Measurements from ENCODE around the gene CROCC. TPM values are rescaled to one million over a fixed set of nuclear protein-coding genes. Genes with fewer than 3 reads are reported as not detected.
"Not testable (repeated sequence)": the region's sequence is repeated elsewhere in the genome, so short reads cannot be mapped to it uniquely, and the experiment has no call there.

Gene CROCC
- total and polyA plus RNA-seq, 4 donors: 2.9 to 8.3 (median 5.1) TPM

- H3K4me3 ChIP-seq (ENCODE audit: low read depth in 1 of 3, low read length in 3 of 3); H3K36me3 ChIP-seq (ENCODE audit: control insufficient read depth in 4 of 4, insufficient read depth in 3 of 4, low read depth in 1 of 4, low read length in 3 of 4); H3K9ac ChIP-seq (ENCODE audit: low read depth in 1 of 2, low read length in 2 of 2); H3K27me3 ChIP-seq (ENCODE audit: control insufficient read depth in 4 of 4, insufficient read depth in 4 of 4, low read length in 3 of 4); H3K27ac ChIP-seq (ENCODE audit: low read depth in 1 of 2, low read length in 2 of 2); H3K9me3 ChIP-seq (ENCODE audit: control insufficient read depth in 4 of 4, low read length in 3 of 4): not testable (repeated sequence)
- H3K4me1 ChIP-seq (ENCODE audit: control insufficient read depth in 4 of 4, insufficient read depth in 4 of 4, low read length in 3 of 4): peaks cover 3 to 14% (median 6%) of the 10 kb centered on the region in 4 donors
- peak; percentile 67 for TF ChIP-seq ATF3 (IDR thresholded peaks at IDR 0.05)
- peak; percentile 46 for DNase-seq (ENCODE audit: low spot score)
- WGBS: 30% methylated on average over 59 of the region's 66 CpGs
Observed at GRCh38 chr1:16872152-16873075, 49.3 kb upstream of the CROCC start.

- 12% methylated on average over 41 of the region's 52 CpGs for WGBS
- H3K4me3 ChIP-seq (ENCODE audit: low read depth in 1 of 3, low read length in 3 of 3): peak overlapping the region in 1 of 3 donors; percentile 24
- TF ChIP-seq RAD21 (IDR thresholded peaks at IDR 0.05): peak in 1 of 2 donors; percentile 25
- not testable (repeated sequence) for H3K27ac ChIP-seq (ENCODE audit: low read depth in 1 of 2, low read length in 2 of 2); H3K9me3 ChIP-seq (ENCODE audit: control insufficient read depth in 4 of 4, low read length in 3 of 4); H3K9ac ChIP-seq (ENCODE audit: low read depth in 1 of 2, low read length in 2 of 2); H3K27me3 ChIP-seq (ENCODE audit: control insufficient read depth in 4 of 4, insufficient read depth in 4 of 4, low read length in 3 of 4); H3K36me3 ChIP-seq (ENCODE audit: control insufficient read depth in 4 of 4, insufficient read depth in 3 of 4, low read depth in 1 of 4, low read length in 3 of 4)
- peak; percentile 78 for DNase-seq (ENCODE audit: low spot score)
- peaks cover 3 to 14% (median 6%) of the 10 kb centered on the region in 4 donors for H3K4me1 ChIP-seq (ENCODE audit: control insufficient read depth in 4 of 4, insufficient read depth in 4 of 4, low read length in 3 of 4)
Observed at GRCh38 chr1:16873076-16873879, 48.5 kb upstream of the CROCC start.

- 34% methylated on average over 31 of the region's 35 CpGs for WGBS
- H3K9me3 ChIP-seq (ENCODE audit: control insufficient read depth in 4 of 4, low read length in 3 of 4); H3K4me3 ChIP-seq (ENCODE audit: low read depth in 1 of 3, low read length in 3 of 3); H3K36me3 ChIP-seq (ENCODE audit: control insufficient read depth in 4 of 4, insufficient read depth in 3 of 4, low read depth in 1 of 4, low read length in 3 of 4); DNase-seq (ENCODE audit: low spot score); H3K9ac ChIP-seq (ENCODE audit: low read depth in 1 of 2, low read length in 2 of 2); H3K27ac ChIP-seq (ENCODE audit: low read depth in 1 of 2, low read length in 2 of 2); H3K27me3 ChIP-seq (ENCODE audit: control insufficient read depth in 4 of 4, insufficient read depth in 4 of 4, low read length in 3 of 4): not testable (repeated sequence)
- H3K4me1 ChIP-seq (ENCODE audit: control insufficient read depth in 4 of 4, insufficient read depth in 4 of 4, low read length in 3 of 4): peaks cover 3 to 14% (median 6%) of the 10 kb centered on the region in 4 donors
Observed at GRCh38 chr1:16874968-16875765, 46.6 kb upstream of the CROCC start.

- not testable (repeated sequence) for H3K27me3 ChIP-seq (ENCODE audit: control insufficient read depth in 4 of 4, insufficient read depth in 4 of 4, low read length in 3 of 4); H3K27ac ChIP-seq (ENCODE audit: low read depth in 1 of 2, low read length in 2 of 2); H3K36me3 ChIP-seq (ENCODE audit: control insufficient read depth in 4 of 4, insufficient read depth in 3 of 4, low read depth in 1 of 4, low read length in 3 of 4); H3K4me3 ChIP-seq (ENCODE audit: low read depth in 1 of 3, low read length in 3 of 3); H3K9ac ChIP-seq (ENCODE audit: low read depth in 1 of 2, low read length in 2 of 2); DNase-seq (ENCODE audit: low spot score); H3K9me3 ChIP-seq (ENCODE audit: control insufficient read depth in 4 of 4, low read length in 3 of 4)
- WGBS: 74% methylated on average over 1 of the region's 1 CpG
- H3K4me1 ChIP-seq (ENCODE audit: control insufficient read depth in 4 of 4, insufficient read depth in 4 of 4, low read length in 3 of 4): peaks cover 10 to 30% (median 27%) of the 10 kb centered on the region in 4 donors
Observed at GRCh38 chr1:16881742-16882141, 40.0 kb upstream of the CROCC start.

- H3K27me3 ChIP-seq (ENCODE audit: control insufficient read depth in 4 of 4, insufficient read depth in 4 of 4, low read length in 3 of 4): no peaks in the 10 kb centered on the region
- H3K9ac ChIP-seq (ENCODE audit: low read depth in 1 of 2, low read length in 2 of 2): no peak overlapping the region
- DNase-seq (ENCODE audit: low spot score): no peak
- WGBS: 48% methylated on average over 4 of the region's 4 CpGs
- H3K4me1 ChIP-seq (ENCODE audit: control insufficient read depth in 4 of 4, insufficient read depth in 4 of 4, low read length in 3 of 4): peaks cover 10 to 30% (median 27%) of the 10 kb centered on the region in 4 donors
- no peak overlapping the region for H3K4me3 ChIP-seq (ENCODE audit: low read depth in 1 of 3, low read length in 3 of 3)
- no peaks in the 10 kb centered on the region for H3K9me3 ChIP-seq (ENCODE audit: control insufficient read depth in 4 of 4, low read length in 3 of 4)
- peak overlapping the region in 1 of 2 donors; percentile 19 for H3K27ac ChIP-seq (ENCODE audit: low read depth in 1 of 2, low read length in 2 of 2)
- H3K36me3 ChIP-seq (ENCODE audit: control insufficient read depth in 4 of 4, insufficient read depth in 3 of 4, low read depth in 1 of 4, low read length in 3 of 4): no peaks in the 10 kb centered on the region
- no peak for TF ChIP-seq FOXA1 (IDR thresholded peaks at IDR 0.05)
- TF ChIP-seq JUND (IDR thresholded peaks at IDR 0.05): peak in 1 of 2 donors; percentile 36
- no peak for TF ChIP-seq REST (IDR thresholded peaks at IDR 0.05)
- peak in 1 of 2 donors; percentile 18 for TF ChIP-seq RXRA (IDR thresholded peaks at IDR 0.05)
- no peak for TF ChIP-seq HNF4A (conservative IDR thresholded peaks at IDR 0.05)
- TF ChIP-seq ZBTB33 (IDR thresholded peaks at IDR 0.05): no peak
Observed at GRCh38 chr1:16882986-16883385, 38.7 kb upstream of the CROCC start.
